ENCODE results near the gene S100A10. TPM values are rescaled to one million over a fixed set of nuclear protein-coding genes. Genes with fewer than 3 reads are reported as not detected.

Gene S100A10
- total RNA-seq, 4 donors from 2014 or later: 152 to 404 (median 235) TPM

DNA sequence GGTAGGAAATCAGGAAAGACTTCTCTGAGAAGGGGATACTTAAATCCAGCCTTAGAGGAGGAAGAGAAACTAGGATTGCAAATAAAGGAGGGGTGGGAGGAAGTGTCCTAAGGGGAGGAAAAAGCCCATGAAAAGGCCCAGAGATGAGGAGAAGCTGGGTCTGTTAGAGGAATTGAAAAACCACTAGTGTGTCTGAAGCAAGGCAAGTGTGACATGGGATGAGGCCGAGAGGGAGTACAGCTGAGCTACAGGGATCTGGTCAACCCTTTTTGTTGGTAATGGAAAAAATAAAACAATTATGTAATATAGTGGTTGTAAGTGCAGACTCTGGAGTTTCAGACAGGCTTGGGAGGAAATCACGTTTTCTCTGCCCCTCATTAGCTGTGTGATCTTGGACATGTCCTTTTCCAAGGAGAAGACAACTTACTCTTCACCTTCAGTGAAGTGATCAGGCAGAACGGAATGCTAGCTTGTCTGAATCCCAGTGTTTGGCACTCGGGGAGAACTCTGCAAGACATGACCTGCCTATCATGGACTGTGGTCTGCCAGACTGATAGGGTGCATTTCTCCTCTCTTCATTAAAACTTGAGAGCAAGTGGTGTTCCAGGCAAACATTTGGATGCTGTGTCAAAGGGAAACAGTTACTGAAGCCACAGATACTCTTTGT lies 7.4 kb upstream of the S100A10 start:
- TF ChIP-seq, protein P1, sequence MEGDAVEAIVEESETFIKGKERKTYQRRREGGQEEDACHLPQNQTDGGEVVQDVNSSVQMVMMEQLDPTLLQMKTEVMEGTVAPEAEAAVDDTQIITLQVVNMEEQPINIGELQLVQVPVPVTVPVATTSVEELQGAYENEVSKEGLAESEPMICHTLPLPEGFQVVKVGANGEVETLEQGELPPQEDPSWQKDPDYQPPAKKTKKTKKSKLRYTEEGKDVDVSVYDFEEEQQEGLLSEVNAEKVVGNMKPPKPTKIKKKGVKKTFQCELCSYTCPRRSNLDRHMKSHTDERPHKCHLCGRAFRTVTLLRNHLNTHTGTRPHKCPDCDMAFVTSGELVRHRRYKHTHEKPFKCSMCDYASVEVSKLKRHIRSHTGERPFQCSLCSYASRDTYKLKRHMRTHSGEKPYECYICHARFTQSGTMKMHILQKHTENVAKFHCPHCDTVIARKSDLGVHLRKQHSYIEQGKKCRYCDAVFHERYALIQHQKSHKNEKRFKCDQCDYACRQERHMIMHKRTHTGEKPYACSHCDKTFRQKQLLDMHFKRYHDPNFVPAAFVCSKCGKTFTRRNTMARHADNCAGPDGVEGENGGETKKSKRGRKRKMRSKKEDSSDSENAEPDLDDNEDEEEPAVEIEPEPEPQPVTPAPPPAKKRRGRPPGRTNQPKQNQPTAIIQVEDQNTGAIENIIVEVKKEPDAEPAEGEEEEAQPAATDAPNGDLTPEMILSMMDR (IDR thresholded peaks at IDR 0.05; ENCODE audit: low read depth): no peak

DNA sequence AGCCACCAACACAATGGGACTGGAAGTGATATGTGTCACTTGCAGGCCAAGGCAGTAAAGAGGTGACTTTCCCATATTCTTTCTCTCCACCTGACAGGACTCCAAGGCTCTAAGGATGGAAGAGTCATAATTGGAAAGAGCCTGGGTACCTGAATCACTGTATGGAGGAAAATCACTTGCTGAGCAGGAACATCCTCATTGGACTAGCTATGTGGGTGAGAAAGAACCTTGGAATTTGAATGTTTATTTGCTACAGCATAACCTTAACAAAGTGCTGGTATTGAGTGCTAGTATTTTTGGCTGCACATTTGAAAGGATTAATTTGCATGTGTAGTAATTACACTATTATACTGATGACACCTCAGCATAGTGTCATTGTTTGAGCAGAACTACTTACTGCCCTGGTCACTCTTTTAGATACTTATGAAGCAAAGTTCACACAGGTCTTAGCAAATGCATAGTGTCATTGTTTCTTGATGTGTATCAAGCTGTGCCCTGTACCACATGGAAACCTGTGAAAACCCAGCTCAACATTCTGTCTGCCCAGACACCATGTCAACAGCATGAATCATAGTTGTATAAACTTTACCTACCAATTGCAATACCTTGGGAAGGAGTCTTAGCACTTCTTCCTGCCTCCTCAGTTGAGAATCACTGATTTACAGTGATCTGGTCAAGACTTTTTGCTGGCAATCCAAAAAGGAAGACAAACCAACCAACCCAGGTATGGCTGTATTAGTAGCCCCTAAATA lies 5.1 kb upstream of the S100A10 start:
- TF ChIP-seq, protein P1 (IDR thresholded peaks at IDR 0.05; ENCODE audit: low read depth): no peak

DNA sequence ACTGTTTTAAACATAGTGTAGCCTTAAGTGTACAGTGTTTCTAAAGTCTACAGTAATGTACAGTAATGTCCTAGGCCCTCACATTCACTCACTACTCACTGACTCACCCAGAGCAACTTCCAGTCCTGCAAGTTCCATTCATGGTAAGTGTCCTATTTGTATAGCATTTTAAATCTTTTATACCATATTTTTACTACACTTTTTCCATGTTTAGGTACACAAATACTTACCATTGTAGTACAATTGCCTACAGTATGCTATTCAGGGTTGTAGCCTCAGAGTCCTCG lies 3.6 kb upstream of the S100A10 start:
- TF ChIP-seq, protein P1 (IDR thresholded peaks at IDR 0.05; ENCODE audit: low read depth): no peak

DNA sequence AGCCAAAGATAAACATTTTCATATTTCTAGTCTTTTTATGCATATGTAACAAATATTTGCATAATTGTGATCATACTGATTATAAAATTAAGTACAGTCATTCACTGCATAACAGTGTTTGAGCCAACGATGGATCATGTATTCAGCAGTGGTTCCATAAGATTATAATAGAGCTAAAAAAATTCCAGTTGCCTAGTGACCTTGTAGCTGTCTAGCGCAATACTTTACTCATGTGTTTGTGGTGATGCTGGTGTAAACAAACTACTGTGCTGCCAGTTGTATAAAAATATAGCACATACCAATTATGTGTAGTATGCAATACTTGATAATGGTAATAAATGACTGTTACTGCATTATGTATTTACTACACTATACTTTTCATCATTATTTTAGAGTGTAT lies 2.1 kb upstream of the S100A10 start:
- TF ChIP-seq, protein P1 (IDR thresholded peaks at IDR 0.05; ENCODE audit: low read depth): no peak

DNA sequence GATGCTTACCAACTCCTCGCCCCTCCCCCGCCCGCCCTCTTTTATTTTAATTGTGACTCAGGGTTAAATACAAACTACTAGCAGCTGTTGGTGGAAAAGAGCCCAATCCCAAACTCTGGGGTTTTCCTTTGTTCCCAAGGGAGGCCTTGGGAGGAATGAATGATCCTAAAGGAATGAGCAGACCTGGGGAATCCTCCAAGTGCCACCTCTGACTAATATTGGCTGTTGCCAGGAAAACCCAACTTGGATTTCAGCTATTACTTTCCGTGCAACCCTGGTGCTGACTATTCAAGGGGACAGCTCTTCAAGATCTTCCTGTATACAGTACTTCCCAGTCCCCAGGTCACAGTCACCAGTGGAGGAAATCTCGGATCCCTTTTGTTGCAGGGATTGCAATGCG lies 1.3 kb upstream of the S100A10 start:
- TF ChIP-seq, protein P1 (IDR thresholded peaks at IDR 0.05; ENCODE audit: low read depth): no peak

DNA sequence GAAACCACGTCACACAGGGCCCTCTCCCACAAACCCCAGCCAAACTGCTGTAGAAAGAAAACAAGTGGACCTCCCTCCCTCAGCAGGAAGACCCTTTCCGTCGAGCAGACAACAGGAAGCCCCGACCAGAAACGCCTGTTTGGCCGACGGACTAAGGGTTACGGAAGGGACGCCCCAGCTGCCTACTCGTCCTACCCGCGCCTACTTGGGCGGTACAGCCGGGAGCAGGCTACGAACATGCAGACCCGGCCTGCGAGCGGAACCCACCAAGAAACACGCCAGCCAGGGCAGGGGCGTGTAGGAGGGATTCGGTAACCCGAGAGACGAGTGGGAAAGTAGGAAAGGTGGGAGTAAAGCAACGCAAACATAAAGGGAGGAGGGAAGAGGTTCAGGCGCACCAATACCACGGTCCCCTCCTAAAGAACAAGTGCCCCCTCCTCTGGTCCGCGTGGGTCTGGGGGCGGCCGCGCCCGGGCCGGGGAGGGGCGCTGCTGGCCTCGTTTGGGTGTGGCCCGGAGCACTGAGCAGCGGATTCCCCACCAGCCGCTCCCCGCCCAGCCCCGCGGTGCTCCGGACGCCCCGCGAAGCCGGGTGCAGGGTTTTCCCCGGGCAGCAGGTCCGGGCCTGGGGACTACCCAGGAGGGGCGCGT lies 450 bp downstream of the S100A10 start:
- TF ChIP-seq, protein P1 (IDR thresholded peaks at IDR 0.05; ENCODE audit: low read depth): no peak

DNA sequence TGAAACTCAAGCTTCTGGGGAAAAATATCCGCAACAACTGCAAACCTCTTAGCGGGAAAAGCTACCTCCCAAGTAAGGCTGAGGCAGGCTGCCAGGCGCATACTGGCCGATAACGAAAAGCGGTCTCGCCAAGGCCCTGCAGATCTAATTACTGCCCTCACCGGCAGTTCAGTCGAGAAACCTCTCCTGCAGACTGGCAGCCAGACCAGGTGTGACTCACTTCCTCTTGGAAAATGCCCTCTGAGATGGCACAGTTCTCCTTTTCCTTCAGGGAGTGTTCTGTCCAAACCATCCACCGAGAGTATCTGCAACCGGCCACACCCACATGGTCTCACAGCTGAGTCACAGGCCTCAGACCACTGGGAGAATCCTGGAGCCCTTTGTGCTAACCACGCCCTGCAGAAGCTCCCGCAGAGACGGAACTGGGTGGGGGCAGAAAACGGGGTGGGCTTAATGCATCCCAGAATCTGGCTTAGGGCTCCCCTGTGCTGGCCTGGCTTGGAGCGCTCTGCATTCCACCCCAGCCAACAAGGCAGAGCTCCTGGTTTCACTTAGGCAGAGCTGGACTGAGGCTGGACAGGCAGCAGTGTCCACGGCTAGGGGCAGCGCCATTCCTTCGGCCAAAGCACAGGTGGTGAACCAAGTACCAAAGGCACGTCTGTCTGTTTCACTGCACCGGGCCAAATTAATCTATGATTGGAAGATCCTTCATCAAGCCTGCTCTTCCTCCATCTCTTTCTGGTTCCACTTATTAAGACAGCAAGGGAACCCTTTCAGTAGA lies 1.2 kb downstream of the S100A10 start:
- TF ChIP-seq, protein P1 (IDR thresholded peaks at IDR 0.05; ENCODE audit: low read depth): no peak

Measured in subcutaneous adipose tissue (tissue), 4 donors.